Stimulated activated CD4-positive, alpha-beta T cell treated with anti-CD3 and anti-CD28 coated beads, Interleukin-4, amount 100 ng/mL, for 48 hours (primary cell): ENCODE data around the gene CHN2.
"Not testable (repeated sequence)": the region's sequence is repeated elsewhere in the genome, so short reads cannot be mapped to it uniquely, and the experiment has no call there.

Experiments used
- DNase-seq, 2 donors: peaks; one replicate each; pipeline ENCODE4 v3.0.0-alpha.2; 2020; ENCODE audit warnings: low read depth in 2 of 2

CHN2 gene

DNA sequence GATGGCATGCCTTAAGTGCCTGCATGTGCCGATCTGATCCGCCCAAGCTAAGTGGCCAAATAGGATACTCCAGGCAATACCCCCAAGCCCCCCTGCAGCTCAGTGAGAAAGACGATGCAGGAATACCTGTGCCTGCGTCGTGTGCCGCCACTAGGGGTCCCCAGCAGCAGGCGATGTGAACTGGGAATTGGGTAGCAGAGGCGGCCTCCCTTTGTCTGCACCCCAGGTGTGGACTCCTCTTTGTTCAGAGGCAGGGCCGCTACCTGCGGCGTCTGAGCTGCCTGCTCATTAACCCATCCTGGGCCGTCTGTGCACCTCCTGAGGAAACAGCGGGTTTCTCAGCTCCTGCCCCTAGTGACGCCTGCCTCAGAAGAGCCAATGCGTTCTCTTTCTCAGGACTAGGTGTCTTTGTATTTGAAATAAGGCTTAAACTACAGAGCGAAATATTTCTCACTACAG lies 4.8 kb upstream of the CHN2 start:
- peak; percentile 27 to 37 for DNase-seq

DNA sequence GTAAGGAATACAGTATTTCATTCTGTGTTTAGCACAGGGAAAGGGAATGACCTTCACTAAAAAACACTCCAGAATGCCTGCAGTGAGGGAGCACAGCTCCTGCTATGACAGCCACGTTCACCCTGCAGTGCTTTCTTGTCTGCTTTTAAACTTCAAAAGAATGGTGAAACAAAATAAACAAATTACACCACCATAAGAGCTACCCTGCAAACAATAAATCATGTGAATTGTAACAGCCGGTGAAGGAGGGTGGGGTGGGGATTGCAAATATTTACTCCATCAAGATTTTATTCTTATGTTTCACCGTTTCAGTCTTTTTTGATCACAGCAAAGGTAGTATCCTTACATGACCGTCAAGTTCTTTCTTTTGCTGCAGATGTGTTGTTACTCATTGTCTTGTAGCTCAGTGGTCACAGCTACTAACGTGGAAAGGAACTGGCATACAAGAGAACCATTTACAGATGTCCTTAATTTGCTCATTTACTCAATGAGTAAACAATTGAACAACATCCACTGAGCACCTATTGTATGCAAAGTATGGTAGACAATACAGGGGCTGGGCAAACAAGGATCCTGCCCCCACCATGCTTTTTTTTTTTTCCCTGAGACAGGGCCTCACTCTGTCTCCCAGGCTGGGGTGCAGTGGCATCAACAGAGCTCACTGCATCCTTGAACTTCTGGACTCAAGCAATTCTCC lies 4.1 kb upstream of the CHN2 start:
- no peak for DNase-seq

DNA sequence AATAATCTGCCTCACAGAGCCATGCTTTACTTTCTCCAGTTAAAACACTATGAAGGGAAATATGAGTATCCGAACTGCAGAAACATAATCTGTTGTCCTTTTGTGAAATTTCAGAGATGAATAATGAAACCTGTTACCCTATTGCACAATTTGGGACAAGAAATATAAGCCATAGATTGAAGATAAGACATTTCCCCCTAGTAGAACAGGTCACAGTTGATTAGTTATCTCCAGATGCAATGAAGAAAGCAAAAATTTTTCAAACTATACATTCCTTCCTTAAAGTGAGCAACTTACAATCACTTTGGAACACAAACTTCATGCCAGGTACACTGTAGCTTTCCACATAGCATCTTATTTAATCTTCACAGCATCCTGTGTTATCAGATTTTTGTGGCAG lies 2.3 kb upstream of the CHN2 start:
- no peak for DNase-seq

- DNase-seq, result no peak
Measured at GRCh38 chr7:29192811-29193210, 1.8 kb upstream of the CHN2 start.

- DNase-seq, result no peak
Measured at GRCh38 chr7:29193316-29194205, 1.0 kb upstream of the CHN2 start.

- DNase-seq, result no peak
Measured at GRCh38 chr7:29194206-29194593, 375 bp upstream of the CHN2 start.

GRCh38 chr7:29196191-29196590 lies 1.6 kb downstream of the CHN2 start:
- DNase-seq, result no peak

DNA sequence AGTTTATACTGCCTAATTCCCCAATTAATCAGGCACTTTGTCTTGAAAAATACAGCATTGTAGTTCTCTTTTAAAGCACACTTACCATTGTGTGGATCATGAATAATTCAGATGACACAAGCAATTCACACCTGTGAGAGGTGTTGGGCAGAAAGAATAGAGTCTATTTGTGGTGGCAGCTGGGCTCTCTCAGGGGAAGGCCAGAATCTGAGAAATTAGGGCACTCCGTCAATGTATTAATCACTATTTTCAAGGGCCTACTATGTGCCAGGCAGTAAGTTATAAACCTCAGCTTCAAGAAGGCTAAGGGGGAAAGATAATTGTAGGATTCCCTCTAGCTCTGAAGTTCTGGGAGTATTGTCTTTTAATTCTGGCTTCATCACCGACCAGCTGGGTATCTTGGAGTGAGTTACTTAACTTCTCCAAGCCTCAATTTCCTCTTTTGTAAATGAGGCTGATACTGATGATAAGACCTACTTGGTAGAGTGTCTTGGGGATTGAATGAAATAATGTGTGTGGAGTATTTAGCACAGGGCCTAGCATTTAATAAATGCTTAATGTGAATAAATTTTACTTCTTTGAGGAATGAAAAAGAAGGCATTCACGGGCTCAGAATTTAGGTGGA lies 2.5 kb downstream of the CHN2 start:
- no peak for DNase-seq

DNA sequence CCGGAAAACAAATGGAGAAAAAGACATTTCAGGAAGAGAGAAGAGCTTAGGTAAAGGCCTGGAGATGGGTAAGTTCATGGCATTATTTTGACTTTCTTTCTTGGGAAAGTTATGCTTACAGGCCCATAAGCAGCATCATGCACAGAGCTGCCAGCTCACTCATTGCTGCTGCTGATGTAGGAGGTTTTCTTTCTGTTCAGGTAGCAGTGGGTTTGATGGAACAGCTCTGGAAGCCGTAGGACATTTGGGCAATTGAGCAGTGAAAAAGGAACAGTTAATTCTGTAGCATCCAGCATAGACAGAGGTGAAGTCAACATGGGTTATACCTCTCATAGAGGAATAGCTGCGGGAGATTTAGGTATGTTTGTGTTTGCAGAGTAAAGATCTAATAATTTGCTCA lies 3.3 kb downstream of the CHN2 start:
- DNase-seq, result no peak

DNA sequence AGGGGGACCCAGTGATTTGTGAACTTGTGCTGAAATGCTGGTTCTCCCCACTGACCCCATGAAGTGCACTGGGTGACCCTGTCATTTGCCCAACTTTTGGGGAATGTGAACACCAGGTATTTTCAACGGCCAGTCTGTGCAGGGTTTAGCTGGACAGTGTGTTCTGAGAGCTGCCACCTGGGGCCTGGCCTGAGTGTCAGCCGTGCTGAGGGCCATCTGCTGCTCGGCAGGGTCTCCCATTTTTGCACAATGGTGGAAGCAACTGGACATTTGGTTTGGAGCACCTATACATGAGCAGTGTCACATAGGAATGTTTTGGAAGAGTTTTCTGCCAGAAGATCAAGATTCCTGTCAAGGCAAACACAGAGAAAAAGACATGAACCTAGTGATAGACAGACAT lies 5.2 kb downstream of the CHN2 start:
- no peak for DNase-seq

- no peak for DNase-seq
Measured at GRCh38 chr7:29202651-29203069, 8.1 kb downstream of the CHN2 start.

GRCh38 chr7:29204491-29205272 lies 10.1 kb downstream of the CHN2 start:
- DNase-seq, result no peak

- no peak for DNase-seq
Measured at GRCh38 chr7:29207162-29207801, 12.7 kb downstream of the CHN2 start.

- no peak for DNase-seq
Measured at GRCh38 chr7:29208410-29209250, 14.1 kb downstream of the CHN2 start.

DNA sequence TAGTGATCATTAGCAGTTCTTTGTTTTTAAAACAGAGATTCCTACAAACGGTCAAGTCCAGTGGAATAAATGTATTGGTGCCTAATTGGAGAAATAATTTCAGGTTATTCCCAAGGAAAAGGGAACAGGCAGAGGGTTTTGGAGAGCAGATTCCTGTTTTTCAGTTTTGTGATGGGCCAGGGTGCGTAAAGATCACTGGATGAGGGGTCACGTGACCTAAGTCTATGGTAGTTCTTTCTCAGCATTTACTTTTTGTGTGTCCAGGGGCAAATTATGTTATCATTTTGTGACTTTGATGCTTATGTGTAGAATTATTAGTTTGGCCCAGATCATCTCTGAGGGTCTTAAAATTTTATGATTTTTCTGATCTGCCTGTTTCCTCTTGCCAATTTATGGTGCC lies 15.2 kb downstream of the CHN2 start:
- DNase-seq, result no peak

DNA sequence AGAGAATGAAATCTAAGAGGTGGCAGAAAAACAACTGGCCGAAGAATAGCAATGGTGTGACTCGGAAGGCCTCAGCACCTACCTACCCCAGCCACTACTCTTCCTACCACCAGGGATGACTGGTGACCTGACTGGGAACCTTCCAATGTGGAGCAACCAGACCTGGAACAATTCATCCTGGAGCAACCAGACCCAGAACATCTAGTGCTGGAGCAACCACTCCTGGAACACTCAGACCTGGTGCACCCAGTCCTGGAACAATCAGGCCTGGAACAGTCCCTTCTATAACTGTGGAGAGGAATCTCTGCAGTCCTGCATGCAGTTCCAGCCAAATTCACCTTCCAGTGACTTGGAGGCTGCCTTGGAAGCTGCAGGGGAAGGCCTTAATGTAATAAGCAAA lies 18.2 kb downstream of the CHN2 start:
- not testable (repeated sequence) for DNase-seq

DNA sequence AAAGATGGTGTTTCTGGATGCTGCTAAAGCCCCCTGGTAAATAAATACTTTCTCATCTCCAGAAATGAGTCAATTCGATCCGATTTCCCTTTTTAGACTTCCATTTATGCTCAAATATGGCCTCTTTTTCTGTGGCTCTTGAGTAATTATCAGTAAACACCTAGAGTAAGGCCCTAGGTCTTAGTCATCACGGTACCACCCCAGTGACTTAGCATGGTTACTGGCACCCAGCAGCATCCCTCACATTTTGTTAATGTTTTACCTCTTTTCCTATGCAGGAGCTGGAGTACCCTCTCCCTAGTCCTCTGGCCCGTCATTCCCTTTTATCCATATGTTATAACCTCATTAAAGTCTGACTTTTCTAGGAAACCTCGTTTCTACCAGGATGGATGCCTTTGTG lies 19.5 kb downstream of the CHN2 start:
- DNase-seq, result no peak

DNA sequence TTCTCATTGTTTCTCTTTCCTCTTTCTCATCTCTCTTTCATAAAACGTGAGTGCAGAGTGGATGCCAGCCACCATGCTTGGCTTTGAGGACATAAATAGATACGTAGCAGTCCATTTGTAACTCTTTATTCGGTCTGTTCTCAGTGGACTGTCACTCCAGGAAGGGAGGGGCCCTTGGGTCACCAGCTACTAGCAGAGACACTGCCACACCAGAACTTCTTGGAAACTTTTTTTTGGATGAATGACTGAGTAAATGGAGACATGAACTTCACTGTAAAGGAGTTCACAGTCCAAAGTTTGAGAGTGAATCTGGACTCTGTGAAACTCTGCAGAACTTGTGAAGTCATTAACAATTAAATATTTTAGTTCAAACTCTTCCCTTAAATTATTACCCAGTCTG lies 20.2 kb downstream of the CHN2 start:
- no peak for DNase-seq

DNA sequence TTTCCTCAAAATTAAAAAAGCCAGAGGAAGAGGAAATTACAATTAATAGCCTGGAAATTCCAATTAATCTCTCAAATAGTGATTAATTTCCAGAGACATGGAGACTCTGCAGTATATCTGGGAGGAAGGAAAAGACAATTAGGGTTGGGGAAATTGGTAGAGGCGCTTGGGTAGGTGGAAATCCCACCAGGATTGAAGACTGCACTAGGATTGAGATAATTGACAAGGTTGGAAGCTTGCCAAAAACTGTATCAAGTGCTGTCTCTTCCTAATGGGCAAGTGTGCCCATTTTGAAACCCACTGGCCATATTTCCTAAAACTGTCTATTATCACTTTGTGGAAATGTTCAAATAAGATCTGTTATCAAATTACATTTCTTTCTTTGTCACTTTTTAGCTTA lies 21.6 kb downstream of the CHN2 start:
- no peak for DNase-seq

- DNase-seq, result no peak
Measured at GRCh38 chr7:29217113-29217512, 22.5 kb downstream of the CHN2 start.
